Vagina (tissue), 2 donors: ENCODE data around the gene TMEM132C. TPM values are rescaled to one million over a fixed set of nuclear protein-coding genes. Genes with fewer than 3 reads are reported as not detected.

Experiments
- DNase-seq, 2 donors: peaks; one replicate each; pipeline ENCODE4 v3.0.0-alpha.2; 2017; ENCODE audit errors: extremely low spot score in 2 of 2
- H3K27ac ChIP-seq: fragments of 200-600 bp; sonication (generic); one replicate; pipeline ENCODE4 v1.5.1; 2019
- H3K27me3 ChIP-seq: fragments of 200-600 bp; sonication (generic); one replicate; pipeline ENCODE4 v1.5.1; 2019
- H3K36me3 ChIP-seq, 2 donors: fragments of 200-600 bp; sonication (generic); one replicate each; pipeline ENCODE4 v1.5.1; 2017 to 2019
- H3K4me1 ChIP-seq: fragments of 200-600 bp; sonication (generic); one replicate; pipeline ENCODE4 v1.5.1; 2019
- H3K4me3 ChIP-seq, 2 donors: fragments of 200-600 bp; sonication (generic); 1 replicate in 1 of 2; 2 replicates in 1 of 2; pipeline ENCODE4 v1.5.1; 2016 to 2019
- H3K9me3 ChIP-seq: fragments of 200-600 bp; sonication (generic); one replicate; pipeline ENCODE4 v1.5.1; 2019
- CTCF ChIP-seq, 3 experiments: fragments of 450-650 bp in 2 of 3; fragments of 200-600 bp in 1 of 3; sonication (generic) in 1 of 3; IDR thresholded peaks; one replicate each; pipeline ENCODE4 v1.5.1; 2017 to 2019; ENCODE audit warnings: antibody characterized with exemption in 3 of 3, mild to moderate bottlenecking in 2 of 3, moderate library complexity in 2 of 3
- POLR2A ChIP-seq, 2 donors: fragments of 450-650 bp; IDR thresholded peaks; one replicate each; pipeline ENCODE4 v1.6.1; 2017; ENCODE audit warnings: antibody characterized with exemption in 2 of 2, mild to moderate bottlenecking in 2 of 2, moderate library complexity in 2 of 2
- POLR2AphosphoS5 ChIP-seq, 2 donors: sonication (generic); formaldehyde crosslinking; IDR thresholded peaks; one replicate each; pipeline ENCODE4 v1.9.0; 2017; ENCODE audit warnings: antibody characterized with exemption in 2 of 2, mild to moderate bottlenecking in 2 of 2, low read depth in 1 of 2; ENCODE audit not compliant: insufficient read depth in 1 of 2
- intact Hi-C: fragments of 100-400 bp; cut with DNase I; formaldehyde crosslinking; loops from one replicate; pipeline ENCODE4 v1.15.1; 2023
- total RNA-seq: library from RNA; depleted of rRNA; stranded (reverse); fragments of >200 nt; gene quantifications from one replicate; pipeline ENCODE4 v1.2.3, GENCODE V29; 2016

The TMEM132C gene
- total RNA-seq, 1 donor from 2014 or later = 20.6 TPM

DNA sequence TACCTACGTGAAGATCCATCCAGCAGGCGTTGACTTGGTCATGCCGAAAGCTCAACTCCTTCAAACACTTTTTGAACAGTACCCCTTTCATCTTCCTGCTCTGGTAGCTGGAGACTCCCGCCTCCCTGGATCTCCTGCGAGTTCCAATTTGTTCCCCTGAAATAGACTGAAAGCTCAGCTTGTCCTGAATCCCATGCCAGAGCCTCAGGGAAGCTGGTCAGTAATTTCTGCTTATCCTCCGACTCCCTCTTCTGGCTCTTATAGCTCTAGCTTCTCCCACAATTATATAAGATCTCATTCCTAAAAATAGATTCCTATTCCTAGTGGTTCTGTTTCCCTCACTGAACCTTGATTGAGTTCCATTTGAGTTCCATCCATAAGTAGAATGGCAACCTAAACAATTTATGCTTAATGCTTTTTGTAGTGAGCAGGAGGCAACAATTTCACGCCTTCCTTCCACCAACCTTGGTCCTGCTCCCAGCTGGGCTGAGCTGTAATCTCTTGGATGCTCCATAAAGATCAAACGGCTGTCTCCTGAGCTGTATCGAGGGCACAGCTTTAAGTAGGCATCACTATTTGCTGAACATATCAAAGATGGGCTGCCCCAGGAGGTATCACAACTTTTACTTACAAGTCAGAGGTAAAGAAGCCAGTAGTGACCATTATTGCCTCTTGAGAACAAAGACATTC lies 8.0 kb upstream of the TMEM132C start:
- DNase-seq = no peak
- no peaks in the 10 kb centered on the region for H3K4me1 ChIP-seq
- no peaks in the 10 kb centered on the region for H3K36me3 ChIP-seq
- H3K27me3 ChIP-seq = no peaks in the 10 kb centered on the region
- intact Hi-C loops = no loop called here
- H3K27ac ChIP-seq = no peak overlapping the region
- TF ChIP-seq POLR2A (IDR thresholded peaks at IDR 0.05) = no peak
- no peak for TF ChIP-seq POLR2AphosphoS5 (IDR thresholded peaks at IDR 0.05; ENCODE audit: insufficient read depth in 1 of 2, low read depth in 1 of 2)
- TF ChIP-seq CTCF (IDR thresholded peaks at IDR 0.05) = no peak
- no peaks in the 10 kb centered on the region for H3K9me3 ChIP-seq
- H3K4me3 ChIP-seq = no peak overlapping the region

- TF ChIP-seq POLR2A (IDR thresholded peaks at IDR 0.05) = no peak
- peak; percentile 36 to 85 (median 72) for TF ChIP-seq CTCF (IDR thresholded peaks at IDR 0.05)
- no peak for TF ChIP-seq POLR2AphosphoS5 (IDR thresholded peaks at IDR 0.05; ENCODE audit: insufficient read depth in 1 of 2, low read depth in 1 of 2)
- intact Hi-C loops = no loop called here
- DNase-seq = no peak
- H3K4me1 ChIP-seq = no peaks in the 10 kb centered on the region
- H3K27me3 ChIP-seq = no peaks in the 10 kb centered on the region
- no peaks in the 10 kb centered on the region for H3K9me3 ChIP-seq
- H3K27ac ChIP-seq = no peak overlapping the region
- no peak overlapping the region for H3K4me3 ChIP-seq
- no peaks in the 10 kb centered on the region for H3K36me3 ChIP-seq
Measured at GRCh38 chr12:128259556-128260070, 7.4 kb upstream of the TMEM132C start.

GRCh38 chr12:128261757-128262156 lies 5.2 kb upstream of the TMEM132C start:
- H3K27ac ChIP-seq = no peak overlapping the region
- H3K4me1 ChIP-seq = peaks cover 7% of the 10 kb centered on the region
- no peak overlapping the region for H3K4me3 ChIP-seq
- intact Hi-C loops = no loop called here
- H3K9me3 ChIP-seq = no peaks in the 10 kb centered on the region
- H3K27me3 ChIP-seq = no peaks in the 10 kb centered on the region
- no peak for TF ChIP-seq CTCF (IDR thresholded peaks at IDR 0.05)
- H3K36me3 ChIP-seq = no peaks in the 10 kb centered on the region
- peak in 1 of 2 donors; percentile 5 for DNase-seq

- DNase-seq = peak in 1 of 2 donors; percentile 60
- Histone ChIP-seq H3K4me3 (peak overlapping the region in 1 of 2 donors; percentile 57), H3K4me1 (peaks cover 33% of the 10 kb centered on the region), H3K36me3 (no peaks in the 10 kb centered on the region), H3K27ac (peak overlapping the region; percentile 60), H3K9me3 (no peaks in the 10 kb centered on the region), H3K27me3 (no peaks in the 10 kb centered on the region)
- no peak for TF ChIP-seq POLR2A (IDR thresholded peaks at IDR 0.05)
- TF ChIP-seq CTCF (IDR thresholded peaks at IDR 0.05) = no peak
- TF ChIP-seq POLR2AphosphoS5 (IDR thresholded peaks at IDR 0.05; ENCODE audit: insufficient read depth in 1 of 2, low read depth in 1 of 2) = no peak
- intact Hi-C loops = no loop called here
Measured at GRCh38 chr12:128265566-128265965, 1.4 kb upstream of the TMEM132C start.

DNA sequence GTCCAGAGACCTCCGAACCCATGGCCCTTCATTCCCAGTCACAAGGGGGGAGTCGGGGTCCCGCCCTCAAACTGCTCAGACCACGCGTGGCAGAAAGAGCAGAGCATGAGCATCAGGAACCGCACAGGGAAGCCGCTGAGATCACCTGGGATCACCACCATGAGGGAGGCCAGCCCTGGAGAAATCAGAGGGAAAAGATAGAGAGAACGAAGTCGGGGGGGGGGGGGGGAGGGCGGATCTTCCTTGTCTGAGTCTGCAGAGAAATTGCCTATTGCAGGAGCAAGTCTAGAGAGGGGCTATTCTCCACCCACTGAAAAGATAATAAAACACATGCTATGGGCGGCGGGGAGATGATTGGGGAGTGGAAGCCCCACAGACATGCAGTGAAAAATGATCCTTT lies 884 bp upstream of the TMEM132C start:
- Histone ChIP-seq H3K4me1 (peaks cover 33% of the 10 kb centered on the region), H3K27me3 (no peaks in the 10 kb centered on the region), H3K9me3 (no peaks in the 10 kb centered on the region), H3K4me3 (peak overlapping the region; percentile 57 to 66), H3K36me3 (no peaks in the 10 kb centered on the region), H3K27ac (peak overlapping the region; percentile 60)
- no peak for TF ChIP-seq POLR2A (IDR thresholded peaks at IDR 0.05)
- no peak for TF ChIP-seq CTCF (IDR thresholded peaks at IDR 0.05)
- TF ChIP-seq POLR2AphosphoS5 (IDR thresholded peaks at IDR 0.05; ENCODE audit: insufficient read depth in 1 of 2, low read depth in 1 of 2) = no peak
- intact Hi-C loops = no loop called here
- peak in 1 of 2 donors; percentile 75 for DNase-seq
